H54 (cell line): ENCODE measurements around the gene MN1.

Experiments
- DNase-seq: peaks from one replicate; pipeline ENCODE4 v3.0.0; 2011; ENCODE audit warnings: low spot score, mixed read lengths; ENCODE audit not compliant: insufficient read length
- FAIRE-seq: peaks from 3 replicates; lab custom pipeline; 2011; peaks lifted over from hg19 to GRCh38; lab: Jason Lieb, UNC
- POLR2A ChIP-seq: IDR thresholded peaks from 2 replicates; pipeline ENCODE4 v1.6.1; 2011; ENCODE audit warnings: low read depth, mild to moderate bottlenecking, low read length

The MN1 gene

DNA sequence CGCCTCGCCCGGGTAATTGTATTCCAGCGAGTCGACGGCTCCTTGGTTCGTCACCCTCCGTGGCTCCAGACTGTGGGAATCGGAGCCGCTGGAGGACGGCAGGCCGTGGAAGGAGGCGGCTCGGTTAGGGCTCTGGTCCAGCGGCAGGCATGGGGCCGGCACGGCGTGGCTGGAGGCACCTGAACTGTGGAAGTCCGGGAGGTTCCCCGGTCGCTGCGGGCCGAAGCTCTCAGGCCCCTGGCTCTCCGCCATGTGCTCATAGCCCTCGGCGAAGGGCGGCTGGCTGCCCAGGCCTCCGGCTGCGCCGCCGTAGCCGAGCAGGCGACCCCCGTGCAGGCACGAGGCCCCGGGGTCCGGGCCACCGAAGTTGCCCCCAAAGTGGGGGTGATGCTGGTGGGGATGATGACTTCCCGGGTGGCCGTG, 1.7 kb downstream of the MN1 start:
- FAIRE-seq (no peak), DNase-seq (no peak)
- TF ChIP-seq POLR2A: no peak

DNA sequence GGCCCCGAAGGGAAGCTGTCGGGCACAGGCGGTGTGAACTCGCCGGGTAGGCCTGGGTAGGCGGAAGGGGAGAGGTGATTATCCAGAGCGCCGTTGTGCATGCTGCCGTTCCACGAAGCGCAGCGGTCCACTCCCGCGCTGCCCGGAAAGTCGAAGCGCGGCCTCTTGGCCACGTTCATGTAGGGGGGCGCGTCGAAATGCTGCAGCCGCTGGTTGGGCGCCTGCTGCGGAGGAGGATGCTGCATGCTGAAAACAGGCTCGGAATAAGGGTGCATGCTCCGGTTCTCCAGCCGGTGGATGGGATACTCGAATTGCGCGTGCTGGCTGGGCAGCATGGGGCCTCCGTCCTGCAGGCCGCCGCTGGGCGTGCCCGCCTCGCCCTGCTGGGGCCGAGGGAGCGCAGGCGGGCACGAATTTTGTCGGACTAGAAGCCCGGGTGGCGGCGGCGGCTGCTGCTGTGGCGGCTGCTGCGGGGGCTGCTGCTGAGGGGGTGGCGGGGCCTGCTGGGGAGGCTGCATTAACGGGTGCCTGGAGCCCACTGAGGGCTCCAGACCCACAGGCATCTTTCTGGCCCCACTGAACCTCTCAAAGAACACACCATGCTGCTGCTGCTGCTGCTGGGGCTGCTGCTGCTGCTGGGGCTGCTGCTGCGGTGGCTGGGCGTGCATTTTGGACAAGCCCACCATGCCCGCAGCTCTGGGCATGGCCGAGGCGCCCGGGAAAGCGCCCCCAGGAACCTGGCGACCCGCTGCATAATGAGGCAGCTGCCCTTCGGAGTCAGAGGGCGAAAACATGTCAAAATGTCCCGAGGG, 2.3 kb downstream of the MN1 start:
- no peak for TF ChIP-seq POLR2A
- FAIRE-seq (no peak), DNase-seq (no peak)

DNA sequence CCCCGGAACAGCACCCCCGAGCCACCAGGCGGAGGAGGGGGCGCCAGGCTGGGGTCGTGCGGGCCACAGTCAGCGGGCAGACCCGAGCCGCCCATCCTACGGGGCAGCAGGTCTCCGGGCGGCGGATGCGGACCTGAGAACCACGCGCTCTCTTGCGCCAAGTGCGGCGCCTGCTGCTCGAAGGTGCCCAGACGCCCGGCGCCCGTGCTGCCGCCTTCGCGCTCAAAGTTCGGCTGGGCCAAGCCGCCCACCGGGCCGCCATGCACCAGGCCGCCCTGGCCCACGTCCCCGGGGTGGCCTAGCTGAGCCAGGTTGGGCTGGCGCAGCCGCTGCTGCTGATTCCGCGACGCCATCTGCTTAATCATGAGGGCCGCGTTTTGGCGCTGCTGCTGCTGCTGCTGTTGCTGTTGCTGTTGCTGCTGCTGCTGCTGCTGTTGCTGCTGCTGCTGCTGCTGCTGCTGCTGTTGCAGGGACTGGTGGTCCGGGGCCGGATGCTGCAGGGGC, 3.0 kb downstream of the MN1 start:
- DNase-seq: no peak
- TF ChIP-seq POLR2A: no peak
- no peak for FAIRE-seq

DNA sequence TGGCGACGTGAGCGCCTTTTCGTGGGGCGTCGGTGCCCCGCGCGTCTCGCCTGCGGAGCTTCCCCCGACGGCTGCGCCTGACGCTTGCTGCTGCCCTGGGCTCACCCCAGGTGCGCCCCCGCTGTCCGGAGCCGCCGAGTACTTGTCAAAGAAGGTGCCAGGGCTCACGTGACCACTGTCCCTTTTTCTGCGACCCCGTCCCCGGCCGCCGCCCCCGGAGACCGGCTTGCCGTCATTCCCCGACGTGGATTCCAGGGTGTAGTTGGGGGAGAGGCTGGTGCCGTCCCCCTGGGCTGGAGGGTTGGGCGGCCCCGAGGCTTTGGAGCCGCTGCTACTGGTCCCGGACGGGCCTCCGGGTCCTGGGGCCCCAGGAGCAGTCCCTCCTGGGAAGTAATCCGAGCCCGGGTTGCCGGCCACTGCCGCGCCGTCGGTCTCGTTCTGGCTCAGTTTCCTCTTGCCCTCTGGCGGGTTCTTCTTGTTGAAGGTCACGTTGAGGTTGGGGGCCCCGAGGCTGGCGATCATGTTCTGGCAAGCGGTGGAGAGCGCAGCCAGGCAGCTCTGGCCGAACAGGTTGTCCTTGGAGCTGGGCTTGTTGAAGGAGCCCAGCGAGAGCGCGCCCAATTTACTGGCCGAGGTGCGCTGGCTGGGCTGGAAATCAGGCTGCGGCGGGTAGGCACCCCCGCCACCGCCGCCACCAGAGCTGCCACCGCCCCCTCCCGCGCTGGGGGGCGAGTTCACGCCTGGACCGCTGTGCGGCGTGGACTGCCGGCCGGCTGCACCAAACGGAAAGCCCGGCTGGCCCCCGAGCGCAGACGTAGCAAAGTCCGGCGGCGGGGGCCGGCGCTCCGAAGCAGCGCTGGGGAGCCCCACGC, 3.8 kb downstream of the MN1 start:
- no peak for DNase-seq
- TF ChIP-seq POLR2A: no peak
- FAIRE-seq: no peak

DNA sequence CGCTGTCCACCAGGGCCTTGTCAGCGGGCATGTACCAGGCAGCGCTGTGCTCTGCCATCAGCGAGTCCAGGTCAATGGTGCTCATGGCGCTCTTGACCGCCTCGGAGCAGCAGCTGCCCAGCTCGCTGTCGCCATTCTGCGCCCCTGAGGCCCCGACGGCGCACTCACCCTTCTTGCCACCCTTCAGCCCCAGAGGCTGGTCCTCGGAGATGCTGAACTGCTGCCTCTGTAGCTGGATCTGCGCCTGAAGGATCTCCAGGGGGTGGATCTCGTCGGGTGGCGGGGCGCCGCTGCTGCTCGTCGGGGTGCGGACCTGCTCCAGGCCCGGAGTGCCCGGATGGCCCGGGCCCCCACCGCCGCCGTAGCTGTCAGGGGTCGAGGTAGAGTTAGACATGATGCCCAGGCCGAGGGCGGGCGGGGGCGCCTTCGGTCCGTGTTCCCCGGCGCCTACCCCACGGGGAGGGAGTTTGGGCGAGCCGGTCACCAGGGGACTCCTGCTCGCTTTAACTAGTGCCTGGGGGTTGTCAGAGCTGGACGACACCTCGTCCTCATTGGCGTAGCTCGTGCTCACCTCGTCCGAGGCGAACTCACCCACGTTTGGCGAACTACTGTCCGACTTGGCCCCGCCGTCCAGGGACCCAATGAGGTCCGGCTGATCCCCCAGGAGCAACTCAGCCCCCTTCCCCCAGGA, 4.6 kb downstream of the MN1 start:
- DNase-seq (no peak), FAIRE-seq (no peak)
- no peak for TF ChIP-seq POLR2A

DNA sequence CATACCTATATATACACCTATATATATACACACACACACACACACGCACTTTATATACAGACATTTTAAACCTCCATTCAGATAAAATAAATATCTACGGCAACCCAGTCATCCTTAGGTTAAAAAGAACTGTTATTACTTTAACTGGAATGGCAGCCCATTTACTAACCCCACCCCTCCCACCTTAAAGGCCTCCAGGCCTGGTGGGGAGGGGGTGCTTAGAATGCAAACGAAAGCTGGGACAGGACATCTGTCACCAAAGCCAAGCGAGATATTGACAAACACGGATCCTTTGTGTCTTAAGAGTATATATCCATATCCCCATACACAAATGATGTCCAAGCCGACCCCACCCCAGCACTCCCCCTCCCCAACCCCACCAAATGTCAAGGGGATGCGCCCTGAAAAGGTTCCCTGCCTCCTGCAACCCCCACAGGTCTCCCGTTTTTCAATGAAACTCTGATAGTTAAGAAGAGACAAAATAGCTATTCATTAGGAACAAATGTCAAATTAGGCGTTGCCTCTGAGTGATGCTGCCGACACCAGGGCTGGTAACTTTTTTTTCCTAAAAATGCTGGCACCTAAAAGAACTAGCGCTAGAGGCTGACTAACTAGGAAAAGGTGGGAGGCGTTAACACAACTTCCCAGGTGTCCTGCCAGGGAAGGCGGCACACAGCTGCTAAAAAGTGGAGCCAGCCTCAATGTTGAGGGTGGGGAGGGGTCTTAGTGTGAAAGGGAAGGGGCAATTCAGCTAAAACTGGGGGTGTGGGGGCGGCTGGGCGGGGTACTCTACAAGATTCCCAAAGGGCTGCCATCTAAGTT, 5.6 kb downstream of the MN1 start:
- TF ChIP-seq POLR2A: no peak
- FAIRE-seq: no peak
- no peak for DNase-seq

DNA sequence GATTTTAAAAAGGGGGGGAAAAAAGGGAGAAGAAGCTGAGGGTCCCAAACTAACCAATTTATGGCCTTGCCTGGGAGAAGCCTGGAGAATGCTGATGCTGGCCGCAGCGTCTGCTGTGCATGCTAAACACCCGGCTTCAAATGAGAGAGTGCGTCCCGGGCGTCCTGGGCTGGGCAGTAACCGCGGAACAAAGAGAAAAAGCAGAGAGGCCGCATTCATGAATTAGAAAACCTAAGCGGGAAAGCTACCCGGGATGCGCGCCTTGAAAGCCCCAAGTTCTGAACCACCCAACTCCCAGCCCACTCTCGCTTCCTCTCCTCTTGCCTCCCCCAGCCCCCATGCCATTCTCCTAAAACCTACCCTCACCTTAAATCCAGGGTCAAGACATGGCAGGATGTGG, 6.5 kb downstream of the MN1 start:
- DNase-seq (no peak), FAIRE-seq (no peak)
- no peak for TF ChIP-seq POLR2A

DNA sequence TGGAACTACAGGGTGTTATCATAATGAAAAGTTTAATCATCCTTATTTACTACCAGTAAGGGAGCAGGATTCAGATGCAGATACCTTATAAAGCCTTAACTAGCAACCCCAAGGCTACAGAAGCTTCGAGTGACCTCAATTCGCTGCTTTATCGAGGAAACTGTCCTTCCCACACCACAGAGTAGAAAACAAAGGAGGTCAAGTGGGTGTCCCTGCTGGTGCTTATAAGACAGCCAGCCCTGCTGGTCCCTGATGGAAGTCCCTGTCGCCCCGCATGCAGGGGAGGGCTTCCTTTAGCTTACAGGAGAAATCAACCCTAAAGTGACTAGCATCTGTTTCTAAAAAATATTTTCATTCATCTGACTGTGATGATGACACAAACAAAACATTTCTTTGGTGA, 7.3 kb downstream of the MN1 start:
- no peak for FAIRE-seq
- DNase-seq: no peak
- TF ChIP-seq POLR2A: no peak

DNA sequence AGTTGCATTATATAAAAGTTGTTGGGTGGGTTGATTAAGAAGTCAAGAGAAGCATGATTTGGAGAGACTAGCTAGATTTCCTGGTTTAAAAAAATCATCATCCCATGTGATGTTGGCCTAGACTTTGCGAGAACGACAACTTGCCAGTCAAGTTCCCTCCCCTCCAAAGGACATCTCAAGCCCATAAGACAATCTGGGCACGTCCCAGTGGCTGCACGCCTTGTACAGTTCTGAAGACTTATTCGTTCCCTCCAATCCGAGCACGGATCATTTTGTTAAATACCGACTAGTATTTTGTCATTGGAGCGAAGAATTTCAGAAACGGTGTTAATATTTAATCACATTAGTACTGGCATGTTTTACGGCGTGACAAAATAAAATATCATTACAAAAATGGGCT, 8.0 kb downstream of the MN1 start:
- DNase-seq (no peak), FAIRE-seq (no peak)
- no peak for TF ChIP-seq POLR2A

DNA sequence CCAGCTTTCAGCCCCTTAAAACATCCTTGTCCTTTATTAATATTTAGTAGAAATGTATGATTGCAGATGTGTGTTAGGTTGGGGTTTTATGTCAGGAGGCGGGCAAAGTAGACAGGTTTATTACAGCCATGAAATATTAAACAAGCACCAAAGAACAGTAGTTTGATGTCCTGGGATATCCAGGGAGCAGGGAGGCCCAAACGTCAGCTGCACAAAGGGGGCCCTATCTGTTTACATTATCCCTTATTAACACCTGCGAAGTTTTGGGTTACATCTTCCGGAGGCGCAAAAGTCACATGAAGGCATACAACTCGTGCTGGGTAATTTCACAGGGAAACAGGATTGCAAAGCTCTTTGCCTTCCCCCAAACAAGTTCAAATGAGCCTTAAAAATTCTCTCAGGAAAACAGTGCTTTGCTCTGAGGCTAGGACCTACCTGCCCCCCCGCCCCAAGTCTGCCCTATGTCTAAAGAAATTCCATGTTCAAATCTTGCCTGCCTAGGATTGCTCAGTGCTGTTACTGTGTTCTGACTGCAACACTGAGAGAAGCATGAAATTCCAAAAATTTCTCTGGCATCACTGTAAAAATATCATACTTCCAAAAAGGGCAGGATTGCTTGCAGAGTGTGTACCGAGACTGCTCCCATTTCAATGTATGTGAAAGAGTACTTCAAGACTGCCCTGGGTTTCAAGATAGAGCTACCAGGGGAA, 8.9 kb downstream of the MN1 start:
- no peak for TF ChIP-seq POLR2A
- no peak for FAIRE-seq
- DNase-seq: no peak

DNA sequence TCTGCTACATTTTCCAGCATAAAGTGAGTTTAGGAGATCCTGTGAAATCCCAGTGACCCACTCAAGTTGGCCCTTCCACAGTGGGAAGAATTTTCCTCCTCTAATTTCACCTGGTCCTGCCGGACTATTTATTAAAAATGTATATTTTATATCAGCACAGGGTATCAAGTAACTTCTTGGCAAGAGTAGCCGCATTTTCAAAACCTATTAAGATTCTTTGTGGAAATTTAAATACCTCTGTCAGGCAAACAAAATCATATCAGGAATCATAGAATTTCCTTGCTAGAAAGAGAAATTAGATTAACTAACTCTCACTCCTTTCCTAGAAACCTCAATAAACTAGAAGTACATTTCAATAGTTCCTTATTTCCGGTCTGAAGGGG, 9.7 kb downstream of the MN1 start:
- TF ChIP-seq POLR2A: no peak
- DNase-seq (no peak), FAIRE-seq (no peak)

DNA sequence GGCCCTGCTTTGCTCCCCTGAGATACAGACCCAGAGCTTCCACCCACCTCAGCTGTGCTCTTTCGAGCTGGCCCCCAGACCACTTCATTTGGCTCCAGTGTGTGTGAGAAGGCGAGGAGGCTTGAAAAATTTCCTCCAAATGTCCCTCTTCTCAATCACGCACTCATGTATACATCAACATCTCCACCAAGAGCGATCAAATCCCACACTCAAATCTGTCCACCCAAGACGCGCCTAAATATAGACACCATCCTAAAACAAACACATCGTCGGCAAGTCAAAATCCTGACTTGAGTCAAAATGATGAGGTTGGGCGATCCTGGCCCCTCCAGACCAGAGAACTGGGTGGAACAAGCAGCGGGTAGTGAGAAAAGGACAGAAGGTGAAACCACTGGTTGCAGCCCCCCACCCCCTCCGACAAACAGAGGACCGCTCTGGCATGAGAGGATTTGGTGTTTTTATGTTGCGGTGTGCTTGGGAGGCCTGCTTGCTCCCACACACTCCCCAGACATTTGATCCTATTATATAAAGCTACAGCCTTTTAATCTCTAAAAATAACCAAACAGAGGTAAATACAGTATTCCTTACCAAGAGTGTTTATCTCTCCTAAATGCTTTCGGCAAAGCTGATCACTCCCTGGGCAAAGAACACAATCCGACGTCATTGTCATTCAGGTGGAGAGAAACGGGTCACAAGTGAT, 10.2 kb downstream of the MN1 start:
- no peak for FAIRE-seq
- DNase-seq: no peak
- TF ChIP-seq POLR2A: no peak
